ENCODE measurements around the gene F11. TPM values are rescaled to one million over a fixed set of nuclear protein-coding genes. Genes with fewer than 3 reads are reported as not detected.

The F11 gene
- total RNA-seq, 1 donor from 2014 or later = 0.31 TPM

GRCh38 chr4:186296481-186296880, 30.5 kb downstream of the F11 start:
- Mint-ChIP-seq H3K4me1 (ENCODE audit: unreplicated experiment) (peaks cover 3% of the 10 kb centered on the region), H3K27ac (ENCODE audit: unreplicated experiment) (no peak overlapping the region), H3K27me3 (ENCODE audit: unreplicated experiment) (peaks cover 2% of the 10 kb centered on the region), H3K9me3 (ENCODE audit: unreplicated experiment) (no peaks in the 10 kb centered on the region), H3K36me3 (ENCODE audit: low read depth, unreplicated experiment) (no peaks in the 10 kb centered on the region), H3K4me3 (ENCODE audit: unreplicated experiment) (no peak overlapping the region)
- TF ChIP-seq CTCF (IDR thresholded peaks at IDR 0.05; ENCODE audit: unreplicated experiment) = no peak
- DNase-seq (ENCODE audit: low spot score) = no peak

- H3K36me3 Mint-ChIP-seq (ENCODE audit: low read depth, unreplicated experiment) = no peaks in the 10 kb centered on the region
- DNase-seq (ENCODE audit: low spot score) = peak; percentile 31
These were observed 31.1 kb downstream of the F11 start for GRCh38 chr4:186297013-186297645.

GRCh38 chr4:186298031-186298647, 32.1 kb downstream of the F11 start:
- DNase-seq (ENCODE audit: low spot score) = peak; percentile 18
- Mint-ChIP-seq H3K36me3 (ENCODE audit: low read depth, unreplicated experiment) (no peaks in the 10 kb centered on the region), H3K4me1 (ENCODE audit: unreplicated experiment) (peaks cover 3% of the 10 kb centered on the region), H3K27ac (ENCODE audit: unreplicated experiment) (no peak overlapping the region), H3K4me3 (ENCODE audit: unreplicated experiment) (peak overlapping the region; percentile 2), H3K9me3 (ENCODE audit: unreplicated experiment) (no peaks in the 10 kb centered on the region), H3K27me3 (ENCODE audit: unreplicated experiment) (peaks cover 2% of the 10 kb centered on the region)
- no peak for TF ChIP-seq CTCF (IDR thresholded peaks at IDR 0.05; ENCODE audit: unreplicated experiment)

More at GRCh38 chr4:186297013-186297645, 31.1 kb downstream of the F11 start:
- peaks cover 3% of the 10 kb centered on the region for H3K4me1 Mint-ChIP-seq (ENCODE audit: unreplicated experiment)
- peaks cover 2% of the 10 kb centered on the region for H3K27me3 Mint-ChIP-seq (ENCODE audit: unreplicated experiment)
- H3K27ac Mint-ChIP-seq (ENCODE audit: unreplicated experiment) = no peak overlapping the region
- TF ChIP-seq CTCF (IDR thresholded peaks at IDR 0.05; ENCODE audit: unreplicated experiment) = peak; percentile 66
- no peak overlapping the region for H3K4me3 Mint-ChIP-seq (ENCODE audit: unreplicated experiment)
- H3K9me3 Mint-ChIP-seq (ENCODE audit: unreplicated experiment) = no peaks in the 10 kb centered on the region

GRCh38 chr4:186299291-186299690, 33.3 kb downstream of the F11 start:
- Mint-ChIP-seq H3K4me3 (ENCODE audit: unreplicated experiment) (no peak overlapping the region), H3K27ac (ENCODE audit: unreplicated experiment) (no peak overlapping the region), H3K27me3 (ENCODE audit: unreplicated experiment) (peaks cover 2% of the 10 kb centered on the region), H3K9me3 (ENCODE audit: unreplicated experiment) (no peaks in the 10 kb centered on the region), H3K36me3 (ENCODE audit: low read depth, unreplicated experiment) (no peaks in the 10 kb centered on the region), H3K4me1 (ENCODE audit: unreplicated experiment) (peaks cover 3% of the 10 kb centered on the region)
- no peak for TF ChIP-seq CTCF (IDR thresholded peaks at IDR 0.05; ENCODE audit: unreplicated experiment)
- no peak for DNase-seq (ENCODE audit: low spot score)

Measured in endothelial cell (in vitro differentiated cells).